ENCODE results near the gene AKAP13.

The AKAP13 gene

DNA sequence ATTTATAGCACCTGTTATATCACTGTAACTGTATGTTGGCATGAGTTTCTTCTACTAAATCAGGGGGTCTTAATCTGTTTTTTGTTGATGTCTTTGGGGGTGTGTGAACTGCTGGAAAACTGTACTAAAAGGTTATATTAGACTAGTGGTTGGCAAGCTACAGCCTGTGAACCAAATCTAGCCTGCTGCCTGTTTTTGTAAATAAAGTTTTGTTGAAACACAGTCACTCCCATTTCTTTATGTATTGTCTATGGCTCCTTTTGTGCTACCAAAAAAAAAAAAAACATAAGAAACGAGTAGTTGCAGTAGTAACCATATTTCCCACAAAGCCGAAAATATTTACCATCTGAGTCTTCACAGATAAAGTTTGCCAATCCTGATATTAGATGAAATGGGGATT lies 126.7 kb downstream of the AKAP13 start:
- TF ChIP-seq, protein P1, sequence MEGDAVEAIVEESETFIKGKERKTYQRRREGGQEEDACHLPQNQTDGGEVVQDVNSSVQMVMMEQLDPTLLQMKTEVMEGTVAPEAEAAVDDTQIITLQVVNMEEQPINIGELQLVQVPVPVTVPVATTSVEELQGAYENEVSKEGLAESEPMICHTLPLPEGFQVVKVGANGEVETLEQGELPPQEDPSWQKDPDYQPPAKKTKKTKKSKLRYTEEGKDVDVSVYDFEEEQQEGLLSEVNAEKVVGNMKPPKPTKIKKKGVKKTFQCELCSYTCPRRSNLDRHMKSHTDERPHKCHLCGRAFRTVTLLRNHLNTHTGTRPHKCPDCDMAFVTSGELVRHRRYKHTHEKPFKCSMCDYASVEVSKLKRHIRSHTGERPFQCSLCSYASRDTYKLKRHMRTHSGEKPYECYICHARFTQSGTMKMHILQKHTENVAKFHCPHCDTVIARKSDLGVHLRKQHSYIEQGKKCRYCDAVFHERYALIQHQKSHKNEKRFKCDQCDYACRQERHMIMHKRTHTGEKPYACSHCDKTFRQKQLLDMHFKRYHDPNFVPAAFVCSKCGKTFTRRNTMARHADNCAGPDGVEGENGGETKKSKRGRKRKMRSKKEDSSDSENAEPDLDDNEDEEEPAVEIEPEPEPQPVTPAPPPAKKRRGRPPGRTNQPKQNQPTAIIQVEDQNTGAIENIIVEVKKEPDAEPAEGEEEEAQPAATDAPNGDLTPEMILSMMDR (IDR thresholded peaks at IDR 0.05; ENCODE audit: insufficient read depth, missing control alignments), result no peak
- no peak for DNase-seq (ENCODE audit: insufficient read length, low spot score)
- FAIRE-seq, result no peak

DNA sequence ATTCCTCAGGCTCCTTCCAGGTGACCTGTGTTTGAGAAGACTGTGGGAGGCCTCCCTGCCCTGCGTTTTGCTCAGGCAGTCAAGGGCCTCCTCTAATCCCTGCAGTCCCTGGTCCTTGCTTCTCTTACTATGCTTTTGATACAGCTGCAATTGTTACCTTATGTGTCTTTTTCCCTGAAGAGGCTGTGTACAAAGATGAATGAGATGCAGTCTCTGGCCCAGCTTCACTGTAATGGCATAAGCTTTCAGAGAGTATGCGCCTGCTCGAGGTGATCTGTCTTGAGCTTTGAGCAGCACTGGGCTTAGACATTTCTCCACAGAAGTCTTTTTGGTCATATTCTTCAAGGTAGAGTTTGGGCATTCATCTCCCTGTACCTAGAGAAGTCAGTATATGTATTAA lies 129.6 kb downstream of the AKAP13 start:
- FAIRE-seq, result no peak
- DNase-seq (ENCODE audit: insufficient read length, low spot score), result no peak
- TF ChIP-seq, protein P1 (IDR thresholded peaks at IDR 0.05; ENCODE audit: insufficient read depth, missing control alignments), result no peak

DNA sequence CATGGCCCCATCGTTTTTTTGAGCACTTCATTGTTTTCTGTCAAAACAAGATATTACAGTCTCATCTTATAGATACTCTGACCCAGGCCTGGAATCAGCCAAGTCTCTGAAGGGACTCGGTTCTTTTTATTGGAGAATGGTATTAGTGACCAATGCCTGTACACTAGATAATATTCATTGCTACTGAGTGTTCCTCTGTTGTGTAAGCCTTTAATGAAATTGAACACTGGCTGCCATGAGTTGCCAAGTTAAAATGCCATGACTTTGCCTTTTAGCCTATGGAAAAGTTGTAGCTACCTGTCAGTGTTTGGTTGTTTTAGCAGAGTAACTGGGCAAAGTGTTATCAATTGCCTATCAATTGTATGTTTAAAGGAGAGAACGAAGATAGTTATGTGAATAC lies 134.0 kb downstream of the AKAP13 start:
- DNase-seq (ENCODE audit: insufficient read length, low spot score) (no peak), FAIRE-seq (no peak)
- TF ChIP-seq, protein P1 (IDR thresholded peaks at IDR 0.05; ENCODE audit: insufficient read depth, missing control alignments), result no peak

DNA sequence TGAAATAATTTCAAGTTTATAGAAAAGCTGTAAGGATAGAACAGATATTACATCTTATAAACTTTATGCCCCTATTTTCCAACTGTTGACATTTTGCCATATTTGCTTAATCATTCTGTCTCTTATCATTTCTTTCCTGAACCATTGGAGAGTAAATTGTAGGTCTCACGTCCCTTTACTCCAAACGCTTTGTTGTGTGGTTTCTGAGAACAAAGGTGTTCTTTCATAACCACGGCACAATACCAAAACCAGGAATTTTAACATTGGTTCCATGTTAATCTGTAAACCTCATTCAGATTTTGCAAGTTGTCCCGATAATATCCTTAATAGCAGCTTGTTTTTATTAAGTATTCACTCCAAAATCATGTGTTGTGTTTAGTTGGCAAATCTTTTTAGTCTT lies 134.8 kb downstream of the AKAP13 start:
- FAIRE-seq, result no peak
- no peak for DNase-seq (ENCODE audit: insufficient read length, low spot score)
- TF ChIP-seq, protein P1 (IDR thresholded peaks at IDR 0.05; ENCODE audit: insufficient read depth, missing control alignments), result no peak

DNA sequence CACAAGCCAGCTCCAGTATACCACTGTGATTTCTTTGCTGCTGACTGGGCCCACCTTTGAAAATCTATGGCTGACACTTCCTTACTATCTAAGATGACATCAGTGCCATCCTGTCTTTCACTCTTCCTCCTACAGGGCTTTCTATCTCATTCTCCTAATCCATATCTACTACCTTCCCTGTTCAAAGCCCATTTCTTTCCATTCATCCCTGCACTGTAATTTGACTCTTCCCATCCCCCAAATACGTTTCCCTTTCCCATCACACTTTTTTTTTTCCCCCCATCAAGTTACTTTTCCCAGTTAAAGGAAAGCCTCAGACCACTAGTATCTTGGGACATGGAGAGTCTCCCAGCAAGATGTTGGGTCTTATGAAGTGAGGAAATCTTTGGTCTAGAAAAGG lies 136.7 kb downstream of the AKAP13 start:
- FAIRE-seq (no peak), DNase-seq (ENCODE audit: insufficient read length, low spot score) (no peak)
- TF ChIP-seq, protein P1 (IDR thresholded peaks at IDR 0.05; ENCODE audit: insufficient read depth, missing control alignments), result no peak

DNA sequence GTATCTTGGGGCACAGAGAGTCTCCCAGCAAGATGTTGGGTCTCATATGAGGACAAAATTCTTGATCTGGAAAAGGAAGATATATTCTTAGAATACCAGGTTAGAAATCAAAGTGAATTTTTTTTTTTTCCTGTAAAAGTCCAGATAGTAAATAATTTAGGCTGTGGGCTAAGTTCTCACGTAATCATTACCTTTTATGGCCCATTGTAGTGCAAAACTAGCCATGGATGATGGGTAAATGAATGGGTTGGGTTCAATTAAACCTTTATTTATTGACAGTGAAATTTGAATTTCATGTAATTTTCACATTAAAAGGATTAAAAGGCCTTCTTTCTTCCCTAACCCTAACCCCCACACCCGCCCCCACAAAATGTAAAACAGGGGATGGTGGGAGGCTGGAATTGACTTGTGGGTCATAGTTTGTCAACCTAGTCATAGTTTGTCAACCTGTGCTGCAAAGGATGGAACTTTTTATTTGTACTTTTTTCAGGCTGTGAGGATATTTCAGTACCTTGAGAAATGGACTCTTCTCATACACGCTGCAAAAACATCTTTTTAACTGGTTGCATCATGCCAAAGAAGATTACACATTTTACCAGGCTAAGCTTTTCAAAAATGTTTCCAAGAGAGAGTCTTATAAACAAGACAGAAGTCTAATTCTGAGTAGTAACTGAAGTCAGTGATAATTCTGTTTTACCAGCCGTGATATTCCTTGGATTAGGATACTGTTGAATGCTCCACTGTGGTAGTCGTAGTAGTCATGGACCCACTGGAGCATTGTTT lies 138.8 kb downstream of the AKAP13 start:
- no peak for DNase-seq (ENCODE audit: insufficient read length, low spot score)

DNA sequence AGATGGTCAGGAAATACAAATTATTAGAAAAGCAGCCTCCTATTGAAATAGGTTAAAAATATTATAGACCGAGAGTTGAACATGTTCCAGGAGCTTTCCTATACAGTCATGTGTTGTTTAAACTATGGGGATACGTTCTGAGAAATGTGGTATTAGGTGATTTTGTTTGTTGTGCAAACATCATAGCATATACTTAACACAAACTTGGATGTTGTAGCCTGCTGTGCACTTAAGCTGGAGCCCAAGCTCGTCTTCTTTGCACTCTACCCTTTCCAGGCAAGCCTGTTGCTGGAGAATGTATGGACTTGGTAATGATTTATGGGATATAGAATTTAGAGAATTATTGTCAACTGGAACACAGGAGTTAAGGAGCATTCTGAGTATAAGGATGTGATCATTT lies 140.2 kb downstream of the AKAP13 start:
- no peak for FAIRE-seq
- TF ChIP-seq, protein P1 (IDR thresholded peaks at IDR 0.05; ENCODE audit: insufficient read depth, missing control alignments), result no peak

More for the DNA sequence above, 138.8 kb downstream of the AKAP13 start:
- FAIRE-seq, result no peak
- TF ChIP-seq, protein P1 (IDR thresholded peaks at IDR 0.05; ENCODE audit: insufficient read depth, missing control alignments), result no peak

More for the DNA sequence above, 140.2 kb downstream of the AKAP13 start:
- no peak for DNase-seq (ENCODE audit: insufficient read length, low spot score)

Data from D721Med (cell line).